ENCODE data around the gene STH. TPM values are rescaled to one million over a fixed set of nuclear protein-coding genes. Genes with fewer than 3 reads are reported as not detected.

Gene STH
- total RNA-seq, 1 donor from 2014 or later = not detected

GRCh38 chr17:46039592-46040186, 40.6 kb downstream of the STH start:
- DNase-seq (ENCODE audit: extremely low spot score, unreplicated experiment) = no peak
- H3K9me3 Mint-ChIP-seq (ENCODE audit: unreplicated experiment) = no peaks in the 10 kb centered on the region
- peaks cover 6% of the 10 kb centered on the region for H3K4me1 Mint-ChIP-seq (ENCODE audit: unreplicated experiment)
- H3K4me3 Mint-ChIP-seq (ENCODE audit: unreplicated experiment) = no peak overlapping the region
- no peaks in the 10 kb centered on the region for H3K27me3 Mint-ChIP-seq (ENCODE audit: unreplicated experiment)
- no peak overlapping the region for H3K27ac Mint-ChIP-seq (ENCODE audit: unreplicated experiment)
- no peak for TF ChIP-seq CTCF (IDR thresholded peaks at IDR 0.05)
- H3K36me3 Mint-ChIP-seq (ENCODE audit: unreplicated experiment) = peaks cover 32% of the 10 kb centered on the region

GRCh38 chr17:46042246-46042645, 43.2 kb downstream of the STH start:
- Mint-ChIP-seq H3K27me3 (ENCODE audit: unreplicated experiment) (no peaks in the 10 kb centered on the region), H3K27ac (ENCODE audit: unreplicated experiment) (no peak overlapping the region), H3K36me3 (ENCODE audit: unreplicated experiment) (peaks cover 29% of the 10 kb centered on the region), H3K4me1 (ENCODE audit: unreplicated experiment) (peaks cover 6% of the 10 kb centered on the region), H3K4me3 (ENCODE audit: unreplicated experiment) (no peak overlapping the region), H3K9me3 (ENCODE audit: unreplicated experiment) (no peaks in the 10 kb centered on the region)
- TF ChIP-seq CTCF (IDR thresholded peaks at IDR 0.05) = no peak
- no peak for DNase-seq (ENCODE audit: extremely low spot score, unreplicated experiment)

- no peak for DNase-seq (ENCODE audit: extremely low spot score, unreplicated experiment)
- peaks cover 6% of the 10 kb centered on the region for H3K4me1 Mint-ChIP-seq (ENCODE audit: unreplicated experiment)
- H3K27me3 Mint-ChIP-seq (ENCODE audit: unreplicated experiment) = no peaks in the 10 kb centered on the region
- no peak overlapping the region for H3K27ac Mint-ChIP-seq (ENCODE audit: unreplicated experiment)
- peaks cover 28% of the 10 kb centered on the region for H3K36me3 Mint-ChIP-seq (ENCODE audit: unreplicated experiment)
- H3K9me3 Mint-ChIP-seq (ENCODE audit: unreplicated experiment) = no peaks in the 10 kb centered on the region
- no peak for TF ChIP-seq CTCF (IDR thresholded peaks at IDR 0.05)
- no peak overlapping the region for H3K4me3 Mint-ChIP-seq (ENCODE audit: unreplicated experiment)
These were observed 43.9 kb downstream of the STH start for GRCh38 chr17:46042925-46043324.

- DNase-seq (ENCODE audit: extremely low spot score, unreplicated experiment) = no peak
- no peak overlapping the region for H3K4me3 Mint-ChIP-seq (ENCODE audit: unreplicated experiment)
- peak overlapping the region; percentile 45 for H3K27ac Mint-ChIP-seq (ENCODE audit: unreplicated experiment)
- H3K4me1 Mint-ChIP-seq (ENCODE audit: unreplicated experiment) = peaks cover 6% of the 10 kb centered on the region
- no peaks in the 10 kb centered on the region for H3K27me3 Mint-ChIP-seq (ENCODE audit: unreplicated experiment)
- no peak for TF ChIP-seq CTCF (IDR thresholded peaks at IDR 0.05)
- peaks cover 22% of the 10 kb centered on the region for H3K36me3 Mint-ChIP-seq (ENCODE audit: unreplicated experiment)
- H3K9me3 Mint-ChIP-seq (ENCODE audit: unreplicated experiment) = no peaks in the 10 kb centered on the region
These were observed 44.6 kb downstream of the STH start for GRCh38 chr17:46043606-46044005.

- H3K4me3 Mint-ChIP-seq (ENCODE audit: unreplicated experiment) = no peak overlapping the region
These were observed 45.4 kb downstream of the STH start for GRCh38 chr17:46044286-46044928.

More at GRCh38 chr17:46044286-46044928, 45.4 kb downstream of the STH start:
- peak; percentile 90 for TF ChIP-seq CTCF (IDR thresholded peaks at IDR 0.05)
- Mint-ChIP-seq H3K9me3 (ENCODE audit: unreplicated experiment) (no peaks in the 10 kb centered on the region), H3K27ac (ENCODE audit: unreplicated experiment) (peak overlapping the region; percentile 45), H3K4me1 (ENCODE audit: unreplicated experiment) (peaks cover 6% of the 10 kb centered on the region), H3K36me3 (ENCODE audit: unreplicated experiment) (peaks cover 23% of the 10 kb centered on the region), H3K27me3 (ENCODE audit: unreplicated experiment) (no peaks in the 10 kb centered on the region)
- DNase-seq (ENCODE audit: extremely low spot score, unreplicated experiment) = no peak
